Stimulated activated CD4-positive, alpha-beta T cell treated with anti-CD3 and anti-CD28 coated beads, Interleukin-1b, Interleukin-23, amount 100 ng/mL, for 24 hours (primary cell): ENCODE results near the gene FAM168B.

Source experiments
- DNase-seq, 4 experiments: peaks; one replicate each; pipeline ENCODE4 v3.0.0-alpha.2; 2020; ENCODE audit warnings: low read depth in 4 of 4, low spot score in 1 of 4

Gene FAM168B

DNA sequence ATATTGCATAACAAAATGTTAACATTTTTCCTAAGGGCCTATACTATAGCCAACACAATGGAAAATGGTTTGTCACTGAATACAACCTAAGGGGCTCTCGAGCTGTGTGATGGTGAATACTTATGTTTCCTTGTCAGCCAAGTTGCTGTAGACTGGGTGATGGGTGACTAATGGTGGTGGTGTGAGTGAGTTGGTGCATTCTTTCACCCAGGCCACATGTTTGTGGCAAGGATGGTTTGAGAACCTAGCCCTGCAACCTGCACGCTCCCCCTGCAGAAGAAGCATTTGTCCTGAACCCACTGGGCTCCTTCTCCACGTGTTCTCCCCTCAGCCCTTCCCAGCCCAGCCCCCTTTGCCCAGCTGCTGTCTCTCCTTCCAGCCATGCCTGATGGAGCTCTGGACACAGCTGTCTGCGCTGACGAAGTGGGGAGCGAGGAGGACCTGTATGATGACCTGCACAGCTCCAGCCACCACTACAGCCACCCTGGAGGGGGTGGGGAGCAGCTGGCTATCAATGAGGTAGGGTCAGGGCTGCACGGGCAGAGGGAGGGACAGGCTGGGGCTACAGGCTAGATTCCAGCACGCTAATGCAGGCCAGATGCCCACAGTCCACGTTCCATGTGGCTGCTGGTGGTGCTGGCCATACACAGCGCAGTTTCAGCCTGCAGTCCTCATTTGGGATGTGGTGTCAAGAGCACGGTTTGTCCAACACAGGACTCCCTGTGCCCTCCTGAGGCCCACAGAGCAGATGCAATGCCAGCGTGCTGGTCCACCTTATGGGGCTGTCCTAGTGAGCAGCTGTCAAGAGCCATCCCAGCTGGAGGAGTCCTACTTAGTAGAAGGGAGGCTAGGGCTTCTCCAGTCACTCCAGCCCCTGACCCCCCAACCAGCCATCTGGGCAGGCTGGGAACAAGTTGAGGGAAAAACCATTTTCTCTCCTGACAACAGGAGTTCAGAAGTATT is 65.4 kb downstream of the FAM168B start:
- DNase-seq = no peak

DNA sequence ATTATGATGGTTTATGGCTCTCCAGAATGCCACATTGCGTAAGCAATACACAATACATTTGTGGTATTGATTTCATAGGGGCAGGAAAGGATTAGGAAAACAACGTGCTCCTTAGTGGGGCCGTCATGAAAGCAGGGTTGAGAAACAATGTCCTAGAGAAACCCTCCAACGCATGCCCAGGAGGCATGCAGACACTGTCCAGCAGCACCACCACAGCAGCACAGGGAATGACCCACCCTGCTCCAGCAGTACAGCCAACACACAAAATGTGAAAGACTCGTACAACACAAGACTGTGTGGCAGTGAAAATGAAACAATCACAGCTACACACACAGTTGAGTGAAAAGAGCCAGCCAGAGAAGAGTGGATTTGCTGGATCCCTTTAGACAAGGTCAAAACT is 66.3 kb downstream of the FAM168B start:
- no peak for DNase-seq

DNA sequence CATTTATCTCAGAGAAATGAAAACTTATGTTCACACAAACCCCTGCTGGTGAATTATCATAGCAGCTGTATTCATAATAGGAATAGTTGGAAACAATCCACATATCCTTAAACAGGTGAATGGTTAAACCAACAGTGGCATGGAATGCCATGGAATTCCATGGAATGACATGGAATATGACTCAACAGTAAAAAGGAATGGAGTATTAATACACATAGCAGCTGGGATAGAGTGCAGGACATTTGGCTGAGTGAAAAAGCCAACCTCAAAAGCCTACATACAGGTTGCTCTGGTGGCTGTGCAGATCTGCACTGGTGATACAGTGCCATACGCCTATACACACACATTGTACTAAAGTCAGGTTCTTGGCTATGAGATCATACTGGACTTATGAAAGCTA is 69.5 kb downstream of the FAM168B start:
- DNase-seq = no peak

GRCh38 chr2:131022731-131023130 is 70.5 kb downstream of the FAM168B start:
- no peak for DNase-seq

- no peak for DNase-seq
These were observed 76.2 kb downstream of the FAM168B start for GRCh38 chr2:131016826-131017741.

DNA sequence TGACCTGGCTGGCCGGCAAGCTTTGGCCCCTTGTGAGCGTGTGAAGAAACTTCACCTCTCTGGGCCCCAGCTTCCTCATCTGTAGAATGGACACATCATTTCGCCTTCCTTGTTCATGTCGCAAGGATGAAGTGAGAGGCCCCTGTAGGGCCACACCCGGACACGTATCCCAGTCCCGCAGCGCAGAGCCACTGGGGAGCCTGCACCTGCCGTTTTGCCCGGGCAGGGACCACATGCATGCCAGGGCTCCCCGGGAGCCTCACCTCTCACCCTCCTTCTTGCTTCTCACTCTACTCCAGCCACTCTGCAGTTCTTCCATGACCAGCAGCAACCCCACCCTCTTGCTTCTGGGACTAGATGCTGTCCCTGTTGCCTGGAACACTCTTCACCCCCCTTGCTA is 77.5 kb downstream of the FAM168B start:
- DNase-seq = no peak

DNA sequence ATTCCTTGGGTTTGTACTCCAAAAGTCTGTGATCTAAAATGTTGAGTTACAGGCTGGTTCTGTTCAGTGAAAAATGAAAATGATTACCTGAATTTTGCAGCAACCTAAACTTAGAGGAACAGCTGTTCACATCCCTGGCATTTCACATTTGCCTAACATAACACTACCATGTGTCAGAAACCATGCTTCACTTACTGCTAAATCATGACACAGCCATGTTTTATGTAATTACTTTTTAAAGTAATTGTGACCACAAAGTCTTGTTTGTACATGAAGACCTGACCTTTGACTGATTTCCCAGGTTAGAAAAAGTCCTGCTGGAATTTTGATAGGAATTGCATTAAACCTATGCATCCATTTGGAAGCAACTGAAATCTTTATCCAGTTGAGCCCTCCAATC is 79.1 kb downstream of the FAM168B start:
- DNase-seq = no peak

DNA sequence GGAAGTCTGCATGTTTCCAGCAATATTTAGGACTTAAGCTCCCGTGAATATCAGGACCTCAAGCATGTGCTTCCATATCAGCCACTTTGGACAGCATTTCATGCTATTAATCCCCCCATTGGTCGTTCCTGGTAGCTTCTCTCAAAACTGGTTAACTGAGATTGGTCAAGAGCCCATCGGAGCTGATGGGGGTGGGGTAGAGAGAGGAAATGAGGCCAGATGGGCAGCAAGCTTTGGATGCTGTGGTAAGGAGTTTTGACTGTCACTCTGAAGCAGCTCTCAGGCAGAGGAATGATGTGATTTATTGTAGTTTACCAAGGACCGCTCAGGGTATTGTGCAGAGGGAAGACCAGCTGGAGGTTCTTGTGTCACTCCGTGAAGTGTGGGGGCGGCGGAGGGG is 81.8 kb downstream of the FAM168B start:
- no peak for DNase-seq

- no peak for DNase-seq
These were observed 82.7 kb downstream of the FAM168B start for GRCh38 chr2:131010566-131010965.

- DNase-seq = no peak
These were observed 83.4 kb downstream of the FAM168B start for GRCh38 chr2:131009713-131010475.

DNA sequence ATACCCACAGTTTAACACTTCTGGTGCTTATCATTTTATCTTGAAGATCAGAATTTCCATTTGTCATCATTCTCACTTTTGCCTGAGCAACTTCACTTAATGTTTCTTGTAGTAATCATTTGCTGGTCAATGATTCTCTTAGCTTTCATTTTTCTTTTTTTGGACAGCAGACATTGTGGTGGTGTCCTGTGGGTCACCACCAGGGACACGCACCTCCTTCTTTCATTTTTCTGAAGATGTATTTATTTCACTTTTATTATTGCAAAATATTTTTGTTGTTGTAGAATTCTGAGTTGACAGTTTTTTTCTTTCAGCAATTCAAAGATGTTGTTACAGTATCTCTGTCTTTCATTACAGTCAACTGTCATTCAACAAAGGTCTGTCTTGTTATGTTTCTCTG is 84.3 kb downstream of the FAM168B start:
- DNase-seq = no peak

DNA sequence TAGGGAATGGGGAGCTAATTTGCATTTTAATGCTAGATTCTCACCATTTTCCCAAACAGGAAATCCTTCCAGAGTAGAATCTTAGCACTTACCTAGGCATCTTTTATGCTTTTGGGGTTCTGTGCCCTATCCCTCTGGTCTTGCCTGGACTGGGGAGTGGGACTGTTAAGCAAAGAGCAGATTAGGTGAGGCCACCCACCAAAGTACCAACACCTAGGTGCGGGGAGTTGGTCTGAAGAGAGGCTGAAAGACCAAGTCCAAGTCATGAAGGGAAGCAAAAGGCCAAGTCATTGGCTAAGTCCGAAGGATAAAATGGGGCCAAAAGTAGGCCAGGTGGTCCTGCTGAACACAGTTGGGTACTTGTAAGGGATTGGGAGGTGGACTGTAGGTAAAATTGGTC is 86.7 kb downstream of the FAM168B start:
- no peak for DNase-seq

GRCh38 chr2:131005216-131005935 is 87.9 kb downstream of the FAM168B start:
- DNase-seq = no peak

DNA sequence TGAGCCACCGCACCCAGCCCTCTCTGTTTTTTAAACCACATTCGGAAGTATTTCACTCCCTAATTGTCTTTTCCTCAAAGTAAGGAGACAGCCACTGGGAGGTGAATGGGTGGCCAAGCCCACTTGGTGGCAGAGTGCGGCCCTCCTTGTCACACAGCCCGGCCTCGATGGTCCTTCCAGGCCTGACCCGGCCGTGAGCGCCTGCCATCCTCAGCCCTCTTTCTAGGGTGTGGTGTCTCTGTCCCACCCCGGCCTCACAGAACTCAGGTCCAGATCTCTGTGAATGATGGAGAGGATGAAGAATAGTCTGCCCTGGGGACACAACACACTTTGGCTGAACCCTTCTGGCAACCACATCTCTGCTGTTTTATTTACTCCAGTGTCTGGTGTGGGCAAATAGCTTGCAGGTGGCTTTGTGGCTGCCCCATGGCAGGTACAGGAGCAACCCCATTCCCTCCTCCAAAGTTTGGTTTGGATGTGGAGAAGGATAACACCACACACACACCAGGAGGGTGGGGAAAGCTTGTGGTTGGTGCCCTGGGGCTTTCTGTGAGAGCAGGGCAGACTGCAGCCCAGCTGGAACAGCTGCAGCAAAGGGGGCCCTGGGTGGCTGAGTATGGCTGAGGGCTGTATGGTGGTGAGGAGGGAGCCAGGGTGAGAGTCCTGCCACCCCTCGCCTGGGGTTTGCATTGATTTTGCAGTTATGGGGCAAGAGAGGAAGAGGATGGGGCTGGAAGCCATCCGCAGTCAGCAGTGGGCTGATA is 88.6 kb downstream of the FAM168B start:
- DNase-seq = no peak

- DNase-seq = no peak
These were observed 94.7 kb downstream of the FAM168B start for GRCh38 chr2:130998561-130998960.
